GM23338 (cell line): ENCODE data around the gene FERMT3. TPM values are rescaled to one million over a fixed set of nuclear protein-coding genes. Genes with fewer than 3 reads are reported as not detected.

Source experiments
- ATAC-seq: fragments of 200-7000 bp; cut with Tn5 transposase; 3 replicates; pipeline ENCODE4 v1.9.1; 2020
- DNase-seq: peaks from one replicate; pipeline ENCODE4 v3.0.0-alpha.2; 2015; ENCODE audit warnings: low spot score
- H2AFZ ChIP-seq: fragments of 200-600 bp; sonication (generic); 2 replicates; pipeline ENCODE4 v1.8.0; 2016; ENCODE audit warnings: antibody characterized with exemption, mild to moderate bottlenecking, moderate library complexity
- H3F3A ChIP-seq: fragments of 200-600 bp; sonication (generic); replicated peaks from 2 replicates; pipeline ENCODE4 v1.8.0; 2017; ENCODE audit warnings: antibody characterized with exemption, mixed run types, low read depth
- H3K27ac ChIP-seq: fragments of 200-600 bp; sonication (generic); 2 replicates; pipeline ENCODE4 v1.6.1; 2016; ENCODE audit warnings: low read depth
- H3K27me3 ChIP-seq: fragments of 200-600 bp; sonication (generic); 2 replicates; pipeline ENCODE4 v1.8.0; 2016; ENCODE audit warnings: mild to moderate bottlenecking, mixed run types, moderate library complexity; ENCODE audit not compliant: insufficient read depth
- H3K36me3 ChIP-seq: fragments of 200-600 bp; sonication (generic); 2 replicates; pipeline ENCODE4 v1.8.0; 2016; ENCODE audit warnings: mild to moderate bottlenecking; ENCODE audit not compliant: insufficient read depth
- H3K4me1 ChIP-seq: fragments of 200-600 bp; sonication (generic); 2 replicates; pipeline ENCODE4 v1.8.0; 2016; ENCODE audit warnings: mild to moderate bottlenecking, moderate library complexity; ENCODE audit not compliant: insufficient read depth
- H3K4me2 ChIP-seq: fragments of 200-600 bp; sonication (generic); 2 replicates; pipeline ENCODE4 v1.7.1; 2017; ENCODE audit warnings: mixed run types
- H3K4me3 ChIP-seq: fragments of 200-600 bp; sonication (generic); 2 replicates; pipeline ENCODE4 v1.6.1; 2016; ENCODE audit warnings: mixed run types
- H3K79me2 ChIP-seq: fragments of 200-600 bp; sonication (generic); replicated peaks from 2 replicates; pipeline ENCODE4 v1.8.0; 2017; ENCODE audit warnings: mild to moderate bottlenecking; ENCODE audit not compliant: insufficient read depth
- H3K9me2 ChIP-seq: fragments of 200-600 bp; sonication (generic); 2 replicates; pipeline ENCODE4 v1.8.0; 2017; ENCODE audit not compliant: insufficient read depth
- H4K20me1 ChIP-seq: fragments of 200-600 bp; sonication (generic); replicated peaks from 2 replicates; pipeline ENCODE4 v1.8.0; 2017; ENCODE audit warnings: mild to moderate bottlenecking; ENCODE audit not compliant: insufficient read depth
- H3K27ac Mint-ChIP-seq: 2 replicates; pipeline ENCODE4 v1.8.0; 2020; ENCODE audit warnings: inconsistent platforms, mild to moderate bottlenecking, moderate library complexity, mixed read lengths
- H3K27me3 Mint-ChIP-seq: 3 replicates; pipeline ENCODE4 v1.8.0; 2022; ENCODE audit warnings: low read depth, mild to moderate bottlenecking, moderate library complexity, mixed read lengths, inconsistent platforms; ENCODE audit not compliant: insufficient read depth, poor library complexity
- H3K36me3 Mint-ChIP-seq: 3 replicates; pipeline ENCODE4 v1.8.0; 2021; ENCODE audit warnings: low read depth, mild to moderate bottlenecking, inconsistent platforms, moderate library complexity, mixed read lengths
- H3K4me1 Mint-ChIP-seq: 3 replicates; pipeline ENCODE4 v1.8.0; 2020; ENCODE audit warnings: mild to moderate bottlenecking, inconsistent platforms, mixed read lengths
- H3K4me3 Mint-ChIP-seq: 3 replicates; pipeline ENCODE4 v1.8.0; 2021; ENCODE audit warnings: moderate library complexity, mild to moderate bottlenecking, inconsistent platforms, mixed read lengths
- H3K9me3 Mint-ChIP-seq: 3 replicates; pipeline ENCODE4 v1.8.0; 2020; ENCODE audit warnings: moderate library complexity, mild to moderate bottlenecking, inconsistent platforms, mixed read lengths
- CREB1 ChIP-seq: fragments of 250-450 bp; sonication (Bioruptor Pico); IDR thresholded peaks from 2 replicates; pipeline ENCODE4 v1.5.0; 2020; ENCODE audit warnings: low read depth, mild to moderate bottlenecking, moderate library complexity
- EZH2 ChIP-seq: fragments of 200-600 bp; sonication (generic); IDR thresholded peaks from one replicate; pipeline ENCODE4 v1.8.0; 2017; ENCODE audit warnings: antibody characterized with exemption, mild to moderate bottlenecking, low read depth; ENCODE audit not compliant: unreplicated experiment
- EZH2phosphoT487 ChIP-seq: fragments of 200-600 bp; sonication (generic); IDR thresholded peaks from one replicate; pipeline ENCODE4 v1.8.1; 2018; ENCODE audit warnings: antibody characterized with exemption; ENCODE audit not compliant: unreplicated experiment
- JUNB ChIP-seq: IDR thresholded peaks from one replicate; pipeline ENCODE4 v1.6.1; 2016; ENCODE audit warnings: antibody characterized with exemption; ENCODE audit not compliant: unreplicated experiment
- NANOG ChIP-seq: IDR thresholded peaks from 2 replicates; pipeline ENCODE4 v1.6.1; 2016; ENCODE audit warnings: antibody characterized with exemption, borderline replicate concordance
- POLR2AphosphoS5 ChIP-seq: IDR thresholded peaks from 2 replicates; pipeline ENCODE4 v1.6.1; 2016; ENCODE audit warnings: antibody characterized with exemption, low read depth
- REST ChIP-seq: IDR thresholded peaks from one replicate; pipeline ENCODE4 v1.6.1; 2018; ENCODE audit warnings: antibody characterized with exemption; ENCODE audit not compliant: unreplicated experiment
- STAT1 ChIP-seq: IDR thresholded peaks from one replicate; pipeline ENCODE4 v1.6.1; 2016; ENCODE audit warnings: antibody characterized with exemption; ENCODE audit not compliant: unreplicated experiment
- ZNF114 ChIP-seq: fragments of 250-450 bp; sonication (Bioruptor Pico); IDR thresholded peaks from 2 replicates; pipeline ENCODE4 v1.5.0; 2020; ENCODE audit warnings: mild to moderate bottlenecking, moderate library complexity
- ZNF331 ChIP-seq: fragments of 250-450 bp; sonication (Bioruptor Pico); IDR thresholded peaks from 2 replicates; pipeline ENCODE4 v1.5.0; 2020; ENCODE audit warnings: low read depth, mild to moderate bottlenecking, moderate library complexity
- polyA plus RNA-seq: library from polyadenylated mRNA; unstranded; fragments of >200 nt; fragmentation: Nextera tagmentation; extraction: Ambion mirVana; gene quantifications from 2 replicates; pipeline ENCODE4 v1.2.1, GENCODE V29; 2016
- total RNA-seq: library from RNA; depleted of rRNA; stranded (reverse); fragments of >200 nt; shearing (Covaris generic); gene quantifications from 2 replicates; pipeline ENCODE4 v1.2.3, GENCODE V29; 2014
- TF ChIP-seq, protein P1 (sequence below): fragments of 250-450 bp; sonication (Bioruptor Pico); IDR thresholded peaks from 2 replicates; pipeline ENCODE4 v1.5.0; 2020; ENCODE audit warnings: mild to moderate bottlenecking, moderate library complexity
- TF ChIP-seq, protein P2 (sequence below): IDR thresholded peaks from 2 replicates; pipeline ENCODE4 v1.6.1; 2016; ENCODE audit warnings: antibody characterized with exemption
- TF ChIP-seq, protein P3 (sequence below), 2 experiments: fragments of 200-600 bp in 1 of 2; sonication (generic) in 1 of 2; conservative IDR thresholded peaks; 2 replicates each; pipeline versions ENCODE4 v1.5.1 to v1.6.1; 2016 to 2017; ENCODE audit warnings: antibody characterized with exemption in 2 of 2, low read depth in 2 of 2, mild to moderate bottlenecking in 2 of 2, moderate library complexity in 1 of 2

FERMT3 gene
- total and polyA plus RNA-seq, 2 experiments from 2014 or later = 1.5 to 1.6 TPM

DNA sequence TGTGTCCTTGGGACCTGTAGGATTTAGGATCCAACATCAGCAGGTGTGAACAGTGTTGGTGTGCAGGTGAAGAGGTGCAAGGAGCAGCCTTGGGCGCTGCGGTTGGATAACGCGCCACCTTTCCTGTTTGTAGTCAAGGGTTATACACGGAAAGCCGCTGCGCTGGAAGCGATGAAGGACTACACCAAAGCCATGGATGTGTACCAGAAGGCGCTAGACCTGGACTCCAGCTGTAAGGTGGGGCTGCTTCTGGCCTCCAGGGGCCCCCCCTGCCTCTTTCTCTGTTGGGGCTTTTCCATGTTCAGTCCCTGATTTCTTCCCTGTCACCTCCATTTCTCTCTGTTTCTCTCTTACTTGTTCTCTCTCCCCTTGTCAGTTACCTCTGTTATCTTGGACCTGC is 3.5 kb upstream of the FERMT3 start (continued):
- TF ChIP-seq, protein P1, sequence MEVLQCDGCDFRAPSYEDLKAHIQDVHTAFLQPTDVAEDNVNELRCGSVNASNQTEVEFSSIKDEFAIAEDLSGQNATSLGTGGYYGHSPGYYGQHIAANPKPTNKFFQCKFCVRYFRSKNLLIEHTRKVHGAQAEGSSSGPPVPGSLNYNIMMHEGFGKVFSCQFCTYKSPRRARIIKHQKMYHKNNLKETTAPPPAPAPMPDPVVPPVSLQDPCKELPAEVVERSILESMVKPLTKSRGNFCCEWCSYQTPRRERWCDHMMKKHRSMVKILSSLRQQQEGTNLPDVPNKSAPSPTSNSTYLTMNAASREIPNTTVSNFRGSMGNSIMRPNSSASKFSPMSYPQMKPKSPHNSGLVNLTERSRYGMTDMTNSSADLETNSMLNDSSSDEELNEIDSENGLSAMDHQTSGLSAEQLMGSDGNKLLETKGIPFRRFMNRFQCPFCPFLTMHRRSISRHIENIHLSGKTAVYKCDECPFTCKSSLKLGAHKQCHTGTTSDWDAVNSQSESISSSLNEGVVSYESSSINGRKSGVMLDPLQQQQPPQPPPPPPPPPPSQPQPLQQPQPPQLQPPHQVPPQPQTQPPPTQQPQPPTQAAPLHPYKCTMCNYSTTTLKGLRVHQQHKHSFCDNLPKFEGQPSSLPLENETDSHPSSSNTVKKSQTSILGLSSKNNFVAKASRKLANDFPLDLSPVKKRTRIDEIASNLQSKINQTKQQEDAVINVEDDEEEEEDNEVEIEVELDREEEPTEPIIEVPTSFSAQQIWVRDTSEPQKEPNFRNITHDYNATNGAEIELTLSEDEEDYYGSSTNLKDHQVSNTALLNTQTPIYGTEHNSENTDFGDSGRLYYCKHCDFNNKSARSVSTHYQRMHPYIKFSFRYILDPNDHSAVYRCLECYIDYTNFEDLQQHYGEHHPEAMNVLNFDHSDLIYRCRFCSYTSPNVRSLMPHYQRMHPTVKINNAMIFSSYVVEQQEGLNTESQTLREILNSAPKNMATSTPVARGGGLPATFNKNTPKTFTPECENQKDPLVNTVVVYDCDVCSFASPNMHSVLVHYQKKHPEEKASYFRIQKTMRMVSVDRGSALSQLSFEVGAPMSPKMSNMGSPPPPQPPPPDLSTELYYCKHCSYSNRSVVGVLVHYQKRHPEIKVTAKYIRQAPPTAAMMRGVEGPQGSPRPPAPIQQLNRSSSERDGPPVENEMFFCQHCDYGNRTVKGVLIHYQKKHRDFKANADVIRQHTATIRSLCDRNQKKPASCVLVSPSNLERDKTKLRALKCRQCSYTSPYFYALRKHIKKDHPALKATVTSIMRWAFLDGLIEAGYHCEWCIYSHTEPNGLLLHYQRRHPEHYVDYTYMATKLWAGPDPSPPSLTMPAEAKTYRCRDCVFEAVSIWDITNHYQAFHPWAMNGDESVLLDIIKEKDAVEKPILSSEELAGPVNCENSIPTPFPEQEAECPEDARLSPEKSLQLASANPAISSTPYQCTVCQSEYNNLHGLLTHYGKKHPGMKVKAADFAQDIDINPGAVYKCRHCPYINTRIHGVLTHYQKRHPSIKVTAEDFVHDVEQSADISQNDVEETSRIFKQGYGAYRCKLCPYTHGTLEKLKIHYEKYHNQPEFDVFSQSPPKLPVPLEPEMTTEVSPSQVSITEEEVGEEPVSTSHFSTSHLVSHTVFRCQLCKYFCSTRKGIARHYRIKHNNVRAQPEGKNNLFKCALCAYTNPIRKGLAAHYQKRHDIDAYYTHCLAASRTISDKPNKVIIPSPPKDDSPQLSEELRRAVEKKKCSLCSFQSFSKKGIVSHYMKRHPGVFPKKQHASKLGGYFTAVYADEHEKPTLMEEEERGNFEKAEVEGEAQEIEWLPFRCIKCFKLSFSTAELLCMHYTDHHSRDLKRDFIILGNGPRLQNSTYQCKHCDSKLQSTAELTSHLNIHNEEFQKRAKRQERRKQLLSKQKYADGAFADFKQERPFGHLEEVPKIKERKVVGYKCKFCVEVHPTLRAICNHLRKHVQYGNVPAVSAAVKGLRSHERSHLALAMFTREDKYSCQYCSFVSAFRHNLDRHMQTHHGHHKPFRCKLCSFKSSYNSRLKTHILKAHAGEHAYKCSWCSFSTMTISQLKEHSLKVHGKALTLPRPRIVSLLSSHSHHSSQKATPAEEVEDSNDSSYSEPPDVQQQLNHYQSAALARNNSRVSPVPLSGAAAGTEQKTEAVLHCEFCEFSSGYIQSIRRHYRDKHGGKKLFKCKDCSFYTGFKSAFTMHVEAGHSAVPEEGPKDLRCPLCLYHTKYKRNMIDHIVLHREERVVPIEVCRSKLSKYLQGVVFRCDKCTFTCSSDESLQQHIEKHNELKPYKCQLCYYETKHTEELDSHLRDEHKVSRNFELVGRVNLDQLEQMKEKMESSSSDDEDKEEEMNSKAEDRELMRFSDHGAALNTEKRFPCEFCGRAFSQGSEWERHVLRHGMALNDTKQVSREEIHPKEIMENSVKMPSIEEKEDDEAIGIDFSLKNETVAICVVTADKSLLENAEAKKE (CRISPR knock-in tag) = no peak
- TF ChIP-seq ZNF331 = no peak

DNA sequence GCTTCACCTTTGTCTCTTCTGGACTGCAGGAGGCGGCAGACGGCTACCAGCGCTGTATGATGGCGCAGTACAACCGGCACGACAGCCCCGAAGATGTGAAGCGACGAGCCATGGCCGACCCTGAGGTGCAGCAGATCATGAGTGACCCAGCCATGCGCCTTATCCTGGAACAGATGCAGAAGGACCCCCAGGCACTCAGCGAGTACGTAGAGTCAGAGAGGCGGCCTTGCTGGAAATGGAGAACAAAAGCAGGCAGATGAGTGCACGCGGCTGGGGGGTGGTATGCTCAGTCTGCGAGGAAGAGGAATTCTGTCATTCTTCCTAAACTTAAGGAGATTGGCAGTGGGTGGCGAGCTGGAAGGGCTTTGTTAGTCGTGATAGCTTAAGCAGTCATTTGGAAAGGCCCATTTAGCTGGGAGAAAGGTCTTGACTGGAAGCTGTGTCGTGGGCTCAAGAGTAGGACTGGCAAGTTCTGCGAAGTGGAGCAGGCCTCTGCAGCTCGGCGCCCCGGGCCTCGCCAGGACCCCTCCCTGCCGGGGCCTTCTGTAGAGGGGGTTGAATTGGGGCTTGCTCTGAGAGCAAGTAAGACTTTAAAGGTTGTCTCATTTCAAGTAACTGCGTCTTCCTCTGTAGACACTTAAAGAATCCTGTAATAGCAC is 3.0 kb upstream of the FERMT3 start:
- Mint-ChIP-seq H3K36me3 (peaks cover 74% of the 10 kb centered on the region), H3K4me3 (no peak overlapping the region), H3K9me3 (no peaks in the 10 kb centered on the region), H3K4me1 (peaks cover 18% of the 10 kb centered on the region), H3K27ac (no peak overlapping the region), H3K27me3 (peaks cover 10% of the 10 kb centered on the region)
- H3K4me1 ChIP-seq = no peaks in the 10 kb centered on the region; the same call in 1 of the 2 replicates
- no peak overlapping the region for H3K4me3 ChIP-seq
- H3F3A ChIP-seq = peaks cover 49% of the 10 kb centered on the region
- 0 out of 2 replicates have a peak, but pooled peaks cover 10% of the 10 kb centered on the region for H3K79me2 ChIP-seq
- no peaks in the 10 kb centered on the region for H3K9me2 ChIP-seq
- ATAC-seq (no peak), DNase-seq (no peak)
- H4K20me1 ChIP-seq = peaks cover 38% of the 10 kb centered on the region
- no peak overlapping the region; the same call in 1 of the 2 replicates for H3K27ac ChIP-seq
- peaks cover 54% of the 10 kb centered on the region for H3K36me3 ChIP-seq
- H3K4me2 ChIP-seq = no peak overlapping the region
- H3K27me3 ChIP-seq = no peaks in the 10 kb centered on the region
- H2AFZ ChIP-seq = no peak overlapping the region
- TF ChIP-seq ZNF331 = no peak
- TF ChIP-seq, protein P2, sequence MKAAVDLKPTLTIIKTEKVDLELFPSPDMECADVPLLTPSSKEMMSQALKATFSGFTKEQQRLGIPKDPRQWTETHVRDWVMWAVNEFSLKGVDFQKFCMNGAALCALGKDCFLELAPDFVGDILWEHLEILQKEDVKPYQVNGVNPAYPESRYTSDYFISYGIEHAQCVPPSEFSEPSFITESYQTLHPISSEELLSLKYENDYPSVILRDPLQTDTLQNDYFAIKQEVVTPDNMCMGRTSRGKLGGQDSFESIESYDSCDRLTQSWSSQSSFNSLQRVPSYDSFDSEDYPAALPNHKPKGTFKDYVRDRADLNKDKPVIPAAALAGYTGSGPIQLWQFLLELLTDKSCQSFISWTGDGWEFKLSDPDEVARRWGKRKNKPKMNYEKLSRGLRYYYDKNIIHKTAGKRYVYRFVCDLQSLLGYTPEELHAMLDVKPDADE = no peak
- TF ChIP-seq ZNF114 (CRISPR knock-in tag) = no peak
- no peak for TF ChIP-seq EZH2phosphoT487
- no peak for TF ChIP-seq EZH2
- no peak for TF ChIP-seq STAT1
- TF ChIP-seq, protein P3, sequence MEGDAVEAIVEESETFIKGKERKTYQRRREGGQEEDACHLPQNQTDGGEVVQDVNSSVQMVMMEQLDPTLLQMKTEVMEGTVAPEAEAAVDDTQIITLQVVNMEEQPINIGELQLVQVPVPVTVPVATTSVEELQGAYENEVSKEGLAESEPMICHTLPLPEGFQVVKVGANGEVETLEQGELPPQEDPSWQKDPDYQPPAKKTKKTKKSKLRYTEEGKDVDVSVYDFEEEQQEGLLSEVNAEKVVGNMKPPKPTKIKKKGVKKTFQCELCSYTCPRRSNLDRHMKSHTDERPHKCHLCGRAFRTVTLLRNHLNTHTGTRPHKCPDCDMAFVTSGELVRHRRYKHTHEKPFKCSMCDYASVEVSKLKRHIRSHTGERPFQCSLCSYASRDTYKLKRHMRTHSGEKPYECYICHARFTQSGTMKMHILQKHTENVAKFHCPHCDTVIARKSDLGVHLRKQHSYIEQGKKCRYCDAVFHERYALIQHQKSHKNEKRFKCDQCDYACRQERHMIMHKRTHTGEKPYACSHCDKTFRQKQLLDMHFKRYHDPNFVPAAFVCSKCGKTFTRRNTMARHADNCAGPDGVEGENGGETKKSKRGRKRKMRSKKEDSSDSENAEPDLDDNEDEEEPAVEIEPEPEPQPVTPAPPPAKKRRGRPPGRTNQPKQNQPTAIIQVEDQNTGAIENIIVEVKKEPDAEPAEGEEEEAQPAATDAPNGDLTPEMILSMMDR (conservative IDR thresholded peaks at IDR 0.05; ENCODE audit: low read depth in 2 of 2) = no peak
- no peak for TF ChIP-seq JUNB
- no peak for TF ChIP-seq CREB1 (CRISPR knock-in tag)
- TF ChIP-seq POLR2AphosphoS5 = no peak
- TF ChIP-seq NANOG = no peak
- TF ChIP-seq REST = no peak
